Stimulated activated CD4-positive, alpha-beta T cell treated with anti-CD3 and anti-CD28 coated beads, Interleukin-1b, Interleukin-23, amount 100 ng/mL, for 4 hours (primary cell): Measurements from ENCODE around the gene CELF3.

Experiments
- DNase-seq, 2 donors: peaks; one replicate each; pipeline ENCODE4 v3.0.0-alpha.2; 2020; ENCODE audit warnings: low read depth in 2 of 2

CELF3 gene

DNA sequence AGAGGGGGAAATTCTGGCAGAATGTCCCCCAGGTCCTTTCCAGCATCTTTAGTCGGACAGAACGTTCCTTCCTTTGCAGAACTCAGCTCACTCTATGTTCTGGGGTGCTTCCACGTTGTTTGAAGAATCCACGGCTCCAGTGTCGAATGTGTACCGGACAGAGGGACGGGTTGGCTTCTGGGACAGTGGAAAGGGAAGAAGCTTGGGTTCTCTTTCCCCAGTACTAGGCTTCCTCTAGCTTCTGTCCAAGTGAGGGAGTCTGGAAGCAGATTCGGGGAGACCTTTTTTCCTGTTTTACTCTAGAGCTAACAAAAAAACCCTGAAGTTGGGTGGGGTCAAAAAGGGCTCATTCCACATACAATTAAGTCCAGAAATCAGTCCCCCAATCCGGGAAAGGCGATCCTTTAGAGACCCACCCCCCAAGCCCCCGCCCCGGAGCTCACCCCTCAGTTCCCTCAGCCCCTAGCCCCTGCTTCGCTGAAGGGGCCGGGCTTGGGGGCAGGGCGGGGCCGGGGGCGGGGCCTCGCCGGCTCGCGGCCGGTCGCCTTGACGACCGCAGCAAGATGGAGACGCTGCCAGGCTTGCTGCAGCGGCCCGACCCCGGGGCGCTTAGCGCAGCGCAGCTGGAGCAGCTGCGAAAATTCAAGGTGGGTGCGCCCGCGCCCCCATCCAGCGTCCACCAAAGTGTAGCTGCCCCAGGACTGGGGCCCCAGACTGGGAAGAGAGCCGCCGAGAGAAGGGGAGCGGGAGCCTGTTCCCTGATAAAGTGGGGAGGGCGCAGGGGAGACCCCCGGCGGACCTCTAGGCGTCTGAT lies 4.6 kb upstream of the CELF3 start, which contains the start of gene RIIAD1:
RIIAD1 (plus strand) TSS at position 549 of the 814 bp plus-strand sequence; CDS start at position 564, 15 bp downstream.
- DNase-seq: peak; percentile 15 to 39

DNA sequence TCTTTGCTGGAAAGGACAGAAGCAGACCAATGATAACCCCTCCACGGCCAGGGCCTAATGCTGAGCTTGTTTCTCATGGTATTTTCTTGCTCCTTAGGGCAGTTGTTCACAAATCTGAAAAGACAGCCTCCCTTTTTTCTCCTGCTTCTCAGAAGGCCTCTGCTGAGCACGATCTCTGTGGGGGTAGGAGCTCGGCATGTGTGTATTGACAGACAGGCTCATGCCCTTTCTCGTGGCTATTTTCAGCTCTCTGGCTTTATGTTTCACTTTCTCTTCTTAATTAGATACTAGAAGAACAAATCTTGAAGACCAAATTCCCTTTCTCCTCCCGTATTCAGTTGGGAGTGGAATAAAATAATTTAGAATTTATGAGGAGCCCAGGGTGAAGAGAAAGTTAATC lies 4.0 kb upstream of the CELF3 start:
- DNase-seq: no peak

DNA sequence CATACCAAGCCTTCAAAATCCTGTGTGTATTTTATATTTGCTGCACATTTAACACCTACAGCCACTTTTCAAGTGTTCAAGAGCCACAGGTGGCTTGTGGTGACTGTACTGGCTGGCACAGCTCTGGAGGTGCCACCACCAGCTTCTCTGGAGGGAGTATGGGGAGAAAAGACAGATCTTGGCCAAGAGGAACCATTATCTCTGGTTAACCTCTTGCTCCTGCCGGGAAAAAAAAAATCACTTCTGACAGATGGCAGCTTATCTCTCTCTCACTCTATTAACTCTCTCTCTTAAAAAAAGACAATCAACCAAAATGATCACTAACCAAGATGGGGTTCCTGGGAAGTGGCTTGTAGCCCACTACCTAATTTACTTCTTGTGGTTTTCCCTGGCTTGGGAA lies 3.5 kb upstream of the CELF3 start:
- DNase-seq: no peak

DNA sequence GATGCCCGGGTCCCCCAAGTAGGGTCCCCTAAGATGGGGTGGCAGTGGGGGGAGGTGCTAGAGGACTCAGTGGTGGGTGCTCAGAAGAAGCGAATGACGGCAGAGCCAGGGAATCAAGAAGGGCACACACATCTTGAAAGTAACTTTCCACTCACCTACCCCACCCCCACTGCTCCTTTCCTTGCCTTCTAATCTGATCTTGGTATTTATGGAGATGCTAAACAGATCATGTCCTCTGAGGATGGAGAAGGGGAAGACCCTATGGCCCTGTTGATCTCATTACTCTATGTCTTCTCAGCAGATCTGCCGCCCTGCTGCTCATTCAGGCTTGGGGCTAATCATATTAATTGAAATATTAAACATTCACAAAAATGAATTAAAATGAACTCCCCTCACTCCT lies 2.1 kb upstream of the CELF3 start:
- DNase-seq: no peak

DNA sequence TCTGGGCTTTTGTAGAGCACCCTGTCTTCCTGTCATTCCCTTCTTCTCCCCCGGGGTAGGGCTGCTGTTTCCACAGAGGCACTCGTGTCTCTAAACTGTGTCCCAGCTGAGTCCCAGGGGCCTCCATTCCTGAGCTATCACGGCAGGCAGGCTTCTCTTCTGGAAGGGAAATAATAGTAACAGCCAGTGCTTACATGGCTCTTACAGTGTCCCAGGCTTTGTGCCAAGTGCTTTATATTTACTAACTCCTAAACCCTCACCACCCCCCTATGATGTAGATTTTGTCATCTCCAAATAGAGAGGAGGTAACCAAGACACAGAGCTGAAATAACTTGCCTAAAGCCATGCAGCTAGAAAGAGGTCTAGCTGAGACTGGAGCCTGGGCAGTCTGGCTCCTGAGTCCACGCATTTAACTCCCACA lies 1.4 kb upstream of the CELF3 start:
- no peak for DNase-seq

DNA sequence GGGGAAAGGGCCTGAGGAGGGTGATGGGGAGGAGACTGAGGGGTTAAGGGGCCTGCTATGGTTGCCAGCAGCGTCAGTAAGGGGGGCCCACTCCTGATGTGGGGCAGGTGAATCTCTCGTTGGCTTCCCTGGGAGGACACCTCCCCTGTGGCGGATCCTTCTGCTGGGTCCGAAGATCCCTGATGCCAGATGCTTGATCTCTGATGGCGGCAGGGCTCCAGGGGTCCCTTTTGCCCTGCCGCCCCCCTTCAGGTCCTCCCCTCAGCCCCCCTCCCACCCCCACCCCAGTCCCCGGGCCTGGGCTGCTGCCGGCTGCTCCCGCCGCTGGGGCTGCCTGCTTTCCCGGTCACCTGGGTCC lies 219 bp downstream of the CELF3 start:
- DNase-seq: no peak

DNA sequence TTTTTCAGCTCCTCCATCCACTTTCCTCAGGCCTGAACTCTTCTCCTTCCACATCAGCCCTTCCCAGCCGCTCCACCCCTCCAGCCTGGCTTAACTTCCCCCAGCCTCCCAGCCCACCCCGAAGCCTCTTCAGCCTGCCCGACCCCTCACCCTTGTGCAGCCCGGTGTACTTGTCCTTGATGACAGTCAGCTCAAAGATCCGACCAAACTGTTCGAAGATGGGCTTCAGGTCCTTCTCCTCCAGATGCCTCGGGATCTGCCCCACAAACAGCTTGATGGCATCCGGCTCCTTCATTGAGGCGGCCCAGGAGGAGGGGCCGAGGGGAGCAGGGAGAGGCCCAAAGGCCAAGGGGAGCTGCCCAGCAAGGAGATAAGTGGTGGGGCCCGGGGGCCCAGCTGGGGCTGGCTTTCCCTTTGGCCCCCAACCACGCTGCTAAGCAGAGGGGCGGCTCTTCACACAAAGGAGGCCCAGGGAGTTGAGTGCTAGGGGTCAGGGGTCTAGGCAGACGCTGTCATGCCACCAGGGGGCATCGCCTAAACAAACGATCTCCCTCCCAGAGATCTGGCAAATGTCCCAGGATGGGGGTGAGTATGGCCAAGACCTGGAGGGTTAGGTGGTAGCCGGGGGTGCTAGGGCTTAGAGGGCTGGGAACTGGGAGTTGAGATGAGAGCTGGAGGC lies 738 bp downstream of the CELF3 start:
- DNase-seq: no peak

DNA sequence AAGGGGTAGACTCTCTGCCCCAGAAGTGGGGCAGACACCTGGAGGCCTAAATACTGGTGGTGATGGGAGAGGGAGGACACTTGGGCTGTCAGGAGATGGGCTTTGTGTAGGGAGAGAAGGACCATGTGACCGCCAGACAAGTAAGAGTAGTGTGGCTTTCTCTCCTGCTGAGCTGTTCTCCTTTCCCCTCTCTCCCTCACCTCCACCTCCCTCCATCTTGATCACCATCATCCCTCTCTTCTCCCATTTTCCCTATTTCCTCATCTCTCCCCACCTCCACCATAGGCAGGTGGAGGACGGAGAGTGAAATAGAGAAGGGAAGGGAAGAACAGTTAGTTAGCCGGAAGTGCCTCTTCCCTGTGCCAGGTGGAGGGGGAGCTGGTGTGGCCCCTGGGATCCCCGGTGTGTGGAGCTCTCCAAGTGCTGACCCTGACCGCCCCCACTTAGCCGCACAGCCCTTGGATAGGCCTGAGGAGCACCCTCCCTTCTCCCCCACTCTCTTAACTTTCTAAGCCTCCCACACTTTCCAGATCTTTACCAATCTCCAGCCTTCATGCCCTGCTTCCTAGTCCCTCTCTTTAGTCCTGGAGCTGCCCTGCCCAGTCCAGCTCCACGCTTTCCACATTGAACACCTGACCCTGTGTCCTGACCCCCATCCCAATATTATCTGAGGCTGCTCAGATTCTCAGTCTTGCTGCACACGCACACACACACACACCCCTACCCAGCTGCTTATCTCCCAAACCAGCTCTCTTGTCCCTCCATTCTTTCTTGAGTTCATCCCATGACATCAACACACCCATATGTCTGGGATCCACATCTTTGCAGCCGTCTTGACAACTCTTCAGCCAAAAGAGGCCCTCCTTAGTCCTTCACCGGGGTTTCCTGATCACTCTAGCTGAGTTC lies 1.5 kb downstream of the CELF3 start:
- no peak for DNase-seq

DNA sequence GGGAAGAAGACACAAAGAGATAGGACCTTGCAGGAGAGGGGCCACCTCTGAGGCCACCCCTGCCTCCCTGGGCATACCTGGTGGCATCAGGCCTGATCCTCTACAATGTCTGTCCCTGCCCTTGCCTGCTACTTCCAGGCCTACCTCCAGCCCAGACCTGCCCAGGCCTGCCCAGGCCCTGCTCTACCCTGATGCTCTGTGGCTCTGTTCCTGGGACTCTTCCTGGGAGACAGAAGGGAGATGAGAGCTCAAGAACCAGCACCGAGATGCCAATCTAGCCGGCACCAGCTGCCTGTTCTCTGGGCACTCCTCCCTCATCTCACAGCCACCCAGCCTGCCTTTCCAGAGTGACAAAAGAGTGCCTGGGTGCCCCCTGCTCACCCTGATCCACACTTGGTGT lies 2.7 kb downstream of the CELF3 start:
- DNase-seq: no peak

DNA sequence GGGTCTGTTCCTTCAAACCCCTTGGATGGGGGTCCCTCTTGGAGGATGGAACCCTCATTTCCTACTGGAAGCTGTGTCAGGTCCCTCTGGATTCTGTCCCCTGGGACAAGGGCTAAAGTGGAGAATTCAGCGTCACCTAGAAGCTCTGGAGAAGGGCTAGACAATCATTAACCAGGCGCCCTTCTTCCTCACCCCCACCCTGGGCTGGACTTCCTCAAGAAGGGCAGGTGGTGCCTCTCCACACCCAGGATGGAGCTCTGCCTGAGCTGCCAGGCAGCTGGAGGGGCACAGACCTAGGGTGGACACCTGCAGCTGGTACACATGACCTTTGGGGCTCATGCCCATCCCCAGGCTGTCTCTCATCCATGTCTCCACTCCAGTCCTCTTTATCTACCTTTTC lies 3.6 kb downstream of the CELF3 start:
- no peak for DNase-seq

DNA sequence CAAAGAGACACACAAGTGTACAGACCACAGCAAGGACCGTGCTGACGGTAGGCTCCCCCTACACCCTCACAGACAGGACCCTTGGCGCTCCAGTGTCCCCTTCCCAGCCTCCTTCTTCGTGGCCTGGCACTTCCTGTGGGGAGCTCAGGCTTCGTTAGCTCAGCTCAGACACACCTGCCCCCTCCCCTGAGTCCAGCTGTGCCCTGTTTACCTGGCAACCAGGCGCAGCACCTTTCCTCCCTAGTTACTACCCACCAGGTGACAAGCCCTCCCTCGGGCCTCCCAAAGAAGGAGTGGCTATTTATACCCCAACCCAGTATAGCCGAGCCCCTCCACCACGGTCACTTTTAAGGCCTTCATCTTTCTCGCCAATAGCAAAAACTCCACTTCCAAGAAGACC lies 4.7 kb downstream of the CELF3 start:
- DNase-seq: no peak

DNA sequence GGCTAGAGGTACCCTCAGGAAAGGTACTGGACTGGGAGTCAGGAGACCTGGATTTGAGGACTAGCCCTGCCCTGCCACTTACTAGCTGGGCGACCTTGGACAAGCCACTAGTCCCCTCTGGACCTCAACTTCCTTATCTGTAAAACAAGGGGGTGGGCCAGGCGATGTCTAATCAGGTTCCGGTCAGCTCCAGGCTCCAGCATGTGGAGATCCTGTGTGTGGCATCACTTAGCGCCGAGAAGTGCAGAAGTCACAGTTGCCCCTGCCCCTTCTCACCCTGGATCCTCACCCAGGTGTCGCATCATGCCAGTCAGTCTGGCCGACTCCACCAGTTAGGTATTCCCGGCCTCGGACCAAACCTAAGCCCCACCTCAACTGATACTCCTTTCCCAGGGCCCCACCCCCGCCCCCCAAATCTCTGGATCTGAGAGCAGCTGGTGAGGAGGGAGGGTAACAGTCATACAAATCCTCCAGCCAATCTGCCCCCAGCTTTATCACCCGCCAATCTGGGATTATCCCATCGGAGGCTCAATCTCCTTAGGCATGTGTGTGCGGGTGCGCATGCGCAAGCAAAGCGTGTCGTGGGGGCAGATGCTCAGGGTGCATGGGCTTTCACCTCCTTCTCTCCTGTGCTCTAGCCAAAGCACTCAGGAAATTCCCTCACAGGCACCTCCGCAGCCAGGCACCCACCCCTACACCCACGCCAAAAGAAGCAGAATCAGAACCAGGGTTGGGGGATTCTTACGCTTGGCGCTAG lies 5.4 kb downstream of the CELF3 start:
- DNase-seq: no peak

DNA sequence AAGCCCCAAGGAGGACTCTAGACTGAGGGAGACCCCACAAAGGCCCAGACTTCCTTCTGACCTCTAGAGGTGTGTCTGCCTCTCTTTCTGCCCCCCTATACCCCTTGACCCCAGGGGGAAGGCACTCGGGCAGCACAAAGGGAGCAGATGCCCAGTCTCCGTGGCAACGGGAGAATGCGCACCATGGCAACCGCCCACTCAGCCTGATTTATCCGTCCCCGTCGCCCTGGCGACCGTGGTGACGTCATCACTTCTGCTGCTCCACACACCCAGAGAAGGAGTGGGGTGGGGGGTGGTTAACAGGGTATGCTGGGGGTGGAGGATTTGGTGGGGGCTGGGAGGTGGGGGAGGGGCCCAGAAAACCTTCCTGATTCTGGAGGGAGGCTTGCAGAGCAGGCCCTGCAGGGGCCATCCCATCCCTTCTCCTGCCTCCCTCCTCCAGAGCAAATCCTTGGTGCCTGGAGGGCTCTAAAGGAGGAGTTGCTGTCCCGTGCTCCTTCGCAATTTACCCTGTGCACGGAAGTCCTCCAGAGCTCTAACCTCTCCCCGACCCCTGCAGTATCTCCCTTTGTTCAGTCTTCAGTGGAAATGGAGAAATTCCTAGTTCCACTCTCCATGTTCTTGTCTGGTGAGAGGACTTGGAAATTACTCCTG lies 6.3 kb downstream of the CELF3 start:
- DNase-seq: peak; percentile 9 to 30

DNA sequence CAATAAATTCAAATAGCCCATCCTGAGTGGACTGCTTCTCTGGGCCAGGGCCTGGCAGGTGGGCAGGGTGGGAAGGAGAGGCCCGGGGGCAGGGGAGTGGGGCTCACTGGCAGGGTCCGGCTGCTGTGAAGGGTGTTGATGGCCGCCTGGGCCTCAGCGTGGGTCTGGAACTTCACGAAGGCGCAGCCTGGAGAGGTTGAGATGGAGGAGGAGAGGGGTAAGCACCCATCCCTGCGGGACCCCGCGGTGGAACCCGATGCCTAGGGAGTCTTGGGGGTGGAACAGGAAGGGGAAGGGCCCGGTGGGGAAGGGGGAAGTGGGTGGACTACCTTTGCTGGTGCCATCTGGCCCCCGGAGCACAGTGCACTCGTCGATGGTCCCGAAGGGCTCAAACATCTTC lies 7.7 kb downstream of the CELF3 start:
- DNase-seq: no peak

DNA sequence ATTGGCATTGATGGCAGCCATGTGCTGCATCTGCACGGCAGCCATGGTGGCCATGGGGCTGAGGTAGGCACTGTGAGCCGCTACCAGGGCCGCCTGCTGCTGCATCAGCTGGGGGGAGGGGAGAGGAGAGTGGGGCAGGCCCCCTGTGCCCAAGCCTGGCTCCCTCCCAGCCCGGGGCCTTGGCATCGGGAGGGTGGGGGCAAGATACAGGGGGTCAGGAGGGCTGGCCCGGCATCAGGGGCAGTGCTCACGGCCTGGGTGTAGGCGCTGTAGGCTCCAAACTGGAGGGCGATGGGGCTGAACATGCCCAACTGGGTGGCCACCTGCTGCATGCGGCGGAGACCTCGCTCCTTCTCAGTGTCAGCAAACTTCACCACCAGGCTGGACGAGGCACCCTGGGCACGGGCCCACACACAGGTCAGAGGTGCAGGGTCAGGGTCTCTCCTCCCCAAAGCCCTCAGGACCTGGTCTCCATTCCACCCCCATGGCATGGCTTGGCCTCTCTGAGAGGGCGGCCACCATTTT lies 9.0 kb downstream of the CELF3 start:
- no peak for DNase-seq

DNA sequence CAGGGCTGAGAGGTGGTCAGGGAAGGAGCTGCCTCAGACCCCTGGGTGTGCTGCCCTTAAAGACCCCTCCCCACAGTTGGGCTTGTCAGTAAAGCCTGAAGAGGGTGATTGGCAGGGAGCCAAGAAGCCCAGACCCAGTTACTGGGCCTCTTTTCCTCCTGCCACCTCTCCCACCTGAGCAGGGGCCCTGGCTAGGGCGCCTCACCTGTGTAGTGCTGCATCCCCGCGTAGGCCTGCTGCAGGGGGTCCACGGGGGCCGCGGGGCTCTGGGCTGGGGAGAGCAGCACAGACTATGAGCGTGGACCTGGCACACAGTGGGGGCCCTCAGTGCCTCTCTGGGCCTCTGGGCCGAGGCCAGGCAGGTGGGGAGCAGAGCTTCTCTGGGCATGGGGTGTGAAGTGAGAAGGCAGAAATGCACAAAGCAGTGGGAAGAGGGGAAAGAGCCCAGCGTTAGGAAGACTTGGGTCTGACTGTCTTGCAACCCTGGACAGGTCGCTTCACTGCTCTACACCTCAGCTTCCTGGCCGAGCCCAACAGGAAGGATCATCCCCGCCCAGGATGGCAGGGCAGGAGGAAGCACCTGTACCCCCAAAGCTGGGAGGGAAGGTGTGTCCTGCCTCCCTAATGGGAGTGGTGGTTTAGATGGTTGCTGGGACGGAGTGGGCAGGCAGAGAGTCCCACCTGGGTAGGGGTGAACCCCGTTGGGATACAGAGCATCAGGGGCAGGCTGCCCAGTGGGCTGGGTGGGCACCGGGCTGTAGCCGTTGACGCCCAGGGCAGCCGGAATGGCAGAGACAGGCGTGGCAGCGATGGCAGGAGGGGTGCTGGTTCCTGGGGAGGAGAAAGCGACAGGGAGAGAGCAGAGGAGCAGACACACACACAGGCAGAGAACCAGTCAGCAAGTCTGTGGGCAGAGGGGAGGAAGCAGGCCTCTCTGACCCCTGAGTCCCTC lies 9.9 kb downstream of the CELF3 start:
- DNase-seq: no peak

DNA sequence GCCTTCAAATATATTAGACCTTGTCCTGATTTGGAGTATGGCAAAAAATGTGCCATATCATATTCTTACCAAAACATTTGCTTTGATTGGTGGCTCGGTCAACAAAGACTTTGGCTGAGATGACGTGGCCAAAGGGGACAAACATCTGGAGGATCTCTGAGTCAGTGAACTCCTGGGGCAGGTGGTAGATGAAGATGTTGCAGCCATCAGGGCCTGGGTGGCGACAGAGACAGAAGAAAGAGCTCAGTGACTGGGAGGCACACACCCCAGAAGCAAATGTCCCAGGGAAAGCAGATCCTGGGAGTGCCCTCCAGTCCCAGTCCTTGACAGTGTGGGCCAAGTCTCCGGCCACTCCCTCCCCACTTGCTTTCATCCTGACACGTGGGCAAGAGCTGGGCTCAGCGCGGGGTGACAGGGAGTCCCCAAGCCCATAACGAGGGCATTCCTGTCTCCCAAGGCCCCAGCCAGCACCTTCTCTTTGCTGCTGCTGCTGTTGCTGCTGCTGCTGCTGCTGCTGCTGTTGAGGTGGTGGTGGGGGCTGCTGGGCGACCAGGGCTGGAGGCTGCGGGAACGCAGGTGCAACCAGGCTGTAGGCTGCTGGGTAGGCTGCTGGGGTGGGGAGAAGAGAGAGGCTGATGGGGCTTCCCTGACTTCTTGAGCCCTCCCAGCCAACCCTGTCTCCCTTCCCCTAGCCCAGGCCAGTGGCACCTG lies 10.7 kb downstream of the CELF3 start:
- no peak for DNase-seq

DNA sequence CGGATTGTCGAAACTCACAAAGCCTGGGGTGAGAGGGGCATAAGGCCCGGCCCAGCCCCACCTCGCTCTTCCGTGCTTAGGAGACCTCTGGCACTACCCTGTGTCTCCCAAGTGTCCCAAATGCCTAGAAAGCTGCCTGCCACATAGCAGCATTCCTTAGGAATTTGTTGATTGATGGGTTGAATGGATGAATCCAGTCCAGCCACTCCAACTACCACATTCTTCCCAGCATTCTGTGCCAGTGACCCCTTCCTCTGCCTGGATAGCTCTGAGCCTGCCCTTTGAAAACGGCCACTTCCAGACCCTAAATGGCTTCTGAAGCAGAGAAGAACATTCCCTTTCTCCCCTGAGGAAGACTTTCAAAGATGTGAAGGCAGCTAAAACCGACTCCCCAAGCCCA lies 11.5 kb downstream of the CELF3 start:
- no peak for DNase-seq

DNA sequence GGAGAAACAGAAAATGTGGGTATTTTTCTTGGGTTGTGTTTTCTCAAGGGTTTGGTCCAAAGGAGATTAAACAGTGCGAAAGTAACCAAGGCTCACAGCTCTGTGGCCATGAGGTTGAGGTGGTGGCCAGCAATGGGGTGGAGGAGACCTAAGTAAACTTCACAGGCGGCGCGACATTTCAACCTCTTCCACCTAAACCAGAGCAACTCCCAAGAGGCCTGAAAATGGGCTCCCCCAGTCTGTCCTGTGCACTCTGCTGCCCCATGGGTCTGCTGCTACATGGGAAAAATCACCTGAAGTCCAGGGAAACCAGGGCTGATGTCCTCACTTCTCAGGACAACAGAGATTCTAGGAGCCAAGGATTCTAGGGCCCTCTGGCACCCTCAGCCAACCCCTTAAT lies 12.4 kb downstream of the CELF3 start:
- no peak for DNase-seq
